CD1c-positive myeloid dendritic cell (primary cell): ENCODE measurements around the gene FXYD1.
A peak's percentile ranks its signal among the peaks of the same experiment; 100 is the strongest.
"Not testable (repeated sequence)": the region's sequence is repeated elsewhere in the genome, so short reads cannot be mapped to it uniquely, and the experiment has no call there.

Source experiments
- DNase-seq: peaks from one replicate; pipeline ENCODE4 v3.0.0-alpha.2; 2016; ENCODE audit errors: extremely low spot score

The FXYD1 gene

DNA sequence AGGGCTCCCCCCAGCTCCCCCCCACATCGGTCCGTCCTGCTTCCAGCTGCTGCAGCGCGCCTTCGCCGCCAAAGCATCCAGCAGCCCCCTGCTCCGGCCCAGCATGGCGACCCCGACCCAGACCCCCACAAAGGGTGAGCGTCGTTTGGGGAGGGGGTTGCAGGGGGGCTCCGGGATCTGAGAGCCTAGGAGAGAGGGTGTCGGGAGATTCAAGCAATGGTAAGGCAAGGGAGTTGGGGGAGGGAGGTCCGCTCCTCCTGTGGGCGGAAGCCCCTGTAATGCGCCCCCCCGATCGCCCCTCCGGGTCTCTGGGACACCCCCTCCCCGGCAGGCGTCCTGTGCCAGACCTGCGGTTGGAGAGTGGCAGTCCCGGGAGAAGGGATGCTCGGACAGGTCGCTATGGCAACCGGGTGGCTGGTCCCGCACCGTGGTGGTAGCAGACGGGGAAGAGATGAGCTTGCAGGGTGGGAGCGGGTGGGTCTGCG, 4.6 kb downstream of the FXYD1 start, which contains the start of gene FXYD7:
Gene FXYD7 (plus strand): TSS at position 25 of the 485 bp plus-strand sequence. CDS start 79 bp downstream, at position 104.
- no peak for DNase-seq

DNA sequence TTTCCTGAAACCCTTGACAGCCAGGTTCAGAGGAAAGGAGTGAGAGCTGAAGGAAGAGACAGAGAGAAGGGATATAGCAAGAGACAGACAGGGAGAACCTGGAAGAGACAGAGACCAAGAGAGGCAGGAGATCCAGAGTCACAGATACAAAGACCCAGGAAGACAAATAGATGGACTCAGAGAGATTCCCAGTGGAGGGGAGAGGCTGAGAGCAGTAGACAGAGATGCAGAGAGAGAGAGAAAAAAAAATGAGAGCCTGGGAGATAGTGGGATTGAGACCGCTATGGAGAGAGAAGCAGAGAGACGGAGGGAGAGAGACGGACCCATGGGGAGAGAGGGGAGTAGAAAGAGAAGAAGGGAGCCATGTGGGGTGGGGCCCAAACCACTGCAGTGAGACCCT, 5.2 kb downstream of the FXYD1 start:
- no peak for DNase-seq

DNA sequence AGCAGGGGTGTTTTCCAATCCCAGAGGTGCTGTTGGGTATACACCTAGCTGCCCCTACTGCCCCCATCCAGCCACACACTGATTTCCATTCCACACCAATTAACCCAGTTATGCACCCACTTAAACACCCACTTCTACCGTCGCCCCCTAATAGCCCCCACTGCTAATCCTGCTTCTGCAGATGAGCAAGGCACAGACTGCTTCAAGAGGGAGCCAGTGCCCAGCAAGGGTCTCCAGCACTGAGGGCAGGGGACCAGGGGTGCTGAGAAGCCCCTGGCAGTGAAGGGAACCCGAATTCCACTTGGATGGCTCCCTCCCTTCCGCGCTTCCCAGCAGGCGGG, 5.6 kb downstream of the FXYD1 start:
- no peak for DNase-seq

GRCh38 chr19:35144600-35145436, 6.2 kb downstream of the FXYD1 start:
- DNase-seq, result peak; percentile 33

DNA sequence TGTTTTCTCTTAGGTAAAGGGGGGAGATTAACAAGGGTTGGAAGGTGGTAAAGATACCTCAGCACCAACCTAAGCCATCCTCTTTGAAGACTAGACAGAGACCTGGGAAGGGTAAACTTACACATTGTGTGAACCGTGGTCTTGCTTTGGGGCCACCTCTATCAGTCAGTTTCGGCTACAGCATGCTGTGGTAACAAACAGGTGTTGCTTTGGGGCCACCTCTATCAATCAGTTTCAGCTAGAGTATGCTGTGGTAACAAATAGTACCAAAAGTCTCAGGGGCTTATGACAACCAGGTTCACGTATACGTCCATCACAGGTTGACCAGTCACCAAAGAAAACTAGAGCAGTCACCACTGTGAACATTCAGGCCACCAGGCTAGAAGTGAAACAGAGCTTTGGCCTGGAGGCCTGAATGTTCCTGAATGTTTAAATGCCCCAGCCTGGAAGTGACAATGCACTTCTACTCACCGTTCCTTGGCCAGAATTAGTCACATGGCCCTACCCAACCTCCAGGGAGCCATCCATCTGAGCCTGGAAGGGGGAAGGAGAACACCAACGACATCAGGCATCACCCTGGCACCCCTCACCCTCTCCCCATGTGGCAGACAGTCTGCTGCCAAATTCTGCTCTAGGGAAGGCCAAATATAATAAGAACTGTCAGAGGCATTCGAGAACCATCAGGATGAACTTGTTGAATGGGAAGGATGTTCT, 8.3 kb downstream of the FXYD1 start:
- DNase-seq, result peak; percentile 45

DNA sequence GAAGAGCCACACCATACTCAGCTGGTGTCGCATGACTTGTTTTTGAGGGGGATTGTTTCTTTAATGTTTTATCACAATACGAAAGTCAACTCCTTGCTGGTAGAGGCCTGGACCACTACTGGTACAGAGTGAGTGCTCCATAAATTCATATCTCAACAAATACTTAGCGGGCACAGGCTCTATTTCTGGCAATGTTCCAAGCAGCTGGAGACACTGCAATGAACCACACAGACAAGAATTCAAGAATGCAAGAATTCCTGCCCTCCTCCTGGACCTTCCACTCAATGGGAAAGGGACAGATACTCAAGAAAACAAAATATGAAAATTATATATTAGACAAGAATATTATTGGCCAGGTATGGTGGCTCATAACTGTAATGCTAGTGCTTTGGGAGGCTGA, 10.8 kb downstream of the FXYD1 start:
- DNase-seq, result no peak

- DNase-seq, result no peak
Observed at GRCh38 chr19:35150445-35150844, 11.8 kb downstream of the FXYD1 start.

DNA sequence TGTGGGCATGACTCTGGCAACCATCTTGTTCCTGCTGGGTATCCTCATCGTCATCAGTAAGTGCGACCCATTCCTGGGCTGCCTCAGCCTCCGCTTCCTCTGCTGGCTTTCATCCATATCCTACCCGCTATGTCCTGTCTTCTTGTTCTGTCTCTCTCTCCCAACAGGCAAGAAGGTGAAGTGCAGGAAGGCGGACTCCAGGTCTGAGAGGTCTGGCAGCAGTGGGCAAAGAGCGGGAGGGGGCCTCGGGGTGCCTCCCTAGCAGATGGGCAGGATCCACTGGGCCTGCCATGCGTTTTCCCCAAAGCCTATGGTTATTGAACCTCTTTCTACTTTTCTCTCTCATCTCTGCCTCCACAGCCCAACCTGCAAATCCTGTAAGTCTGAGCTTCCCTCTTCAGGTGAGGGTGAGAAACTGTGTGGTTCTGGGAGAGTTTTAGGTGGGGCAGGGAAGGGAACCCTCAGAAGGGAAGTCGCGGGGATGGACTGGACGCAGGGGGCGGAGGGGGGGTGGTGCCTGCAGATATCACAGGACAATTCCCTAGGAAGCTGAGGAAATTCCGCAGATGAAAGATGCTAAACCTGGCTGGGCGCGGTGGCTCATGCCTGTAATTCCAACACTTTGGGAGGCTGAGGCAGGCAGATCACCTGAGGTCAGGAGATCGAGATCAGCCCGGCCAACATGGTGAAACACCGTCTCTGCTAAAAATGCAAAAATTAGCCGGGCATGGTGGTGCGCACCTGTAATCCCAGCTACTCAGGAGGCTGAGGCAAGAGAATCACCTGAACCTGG, 12.8 kb downstream of the FXYD1 start:
- no peak for DNase-seq

- DNase-seq, result not testable (repeated sequence)
Observed at GRCh38 chr19:35153129-35153522, 14.5 kb downstream of the FXYD1 start.

- peak; percentile 52 for DNase-seq
Observed at GRCh38 chr19:35153701-35154524, 15.3 kb downstream of the FXYD1 start.

DNA sequence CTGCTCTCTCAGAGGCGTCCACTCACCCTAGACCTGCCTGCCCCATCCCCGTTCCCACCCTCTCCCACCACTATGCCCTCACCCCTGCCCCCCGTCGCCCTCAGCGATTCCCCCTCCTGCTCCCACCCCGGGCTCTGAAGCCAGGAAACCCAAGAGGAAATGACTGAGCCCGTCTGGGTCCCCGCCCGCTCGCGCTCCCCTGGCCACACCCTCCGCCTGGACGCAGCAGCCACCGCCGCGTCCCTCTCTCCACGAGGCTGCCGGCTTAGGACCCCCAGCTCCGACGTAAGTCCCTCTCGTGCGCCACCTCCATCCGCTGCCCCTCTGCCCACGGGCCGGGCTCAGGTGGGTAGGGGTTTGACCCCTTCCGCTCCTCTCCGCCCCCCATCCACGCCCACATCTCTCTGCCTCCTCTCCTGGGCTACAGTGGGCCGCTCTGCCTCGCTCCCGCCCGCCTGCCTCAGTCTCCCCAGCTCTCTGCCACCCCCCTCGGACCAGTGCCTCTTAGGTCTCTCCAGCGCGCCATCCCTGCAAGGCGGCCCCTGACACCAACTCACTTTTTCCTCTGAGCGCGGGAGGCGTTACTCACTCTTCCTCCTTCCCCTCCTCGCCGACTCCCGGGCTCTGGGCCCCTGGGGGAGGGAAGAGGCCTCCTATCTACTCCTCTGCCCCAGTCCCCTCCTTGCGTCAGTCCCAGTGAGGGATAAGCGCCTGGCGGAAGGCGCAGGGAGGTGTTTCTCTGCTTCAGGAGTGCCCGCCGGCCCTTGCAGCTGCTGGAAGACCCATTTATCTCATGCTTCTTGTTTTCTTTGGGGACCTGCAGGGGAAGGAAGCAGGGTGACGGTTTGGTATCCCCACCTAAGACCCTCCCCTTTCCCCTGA, 16.1 kb downstream of the FXYD1 start, which contains the start of gene FXYD5:
Gene FXYD5 (plus strand): TSS at position 211 of the 882 bp plus-strand sequence. CDS start 816 bp downstream, outside the sequence.
- DNase-seq, result peak; percentile 84

DNA sequence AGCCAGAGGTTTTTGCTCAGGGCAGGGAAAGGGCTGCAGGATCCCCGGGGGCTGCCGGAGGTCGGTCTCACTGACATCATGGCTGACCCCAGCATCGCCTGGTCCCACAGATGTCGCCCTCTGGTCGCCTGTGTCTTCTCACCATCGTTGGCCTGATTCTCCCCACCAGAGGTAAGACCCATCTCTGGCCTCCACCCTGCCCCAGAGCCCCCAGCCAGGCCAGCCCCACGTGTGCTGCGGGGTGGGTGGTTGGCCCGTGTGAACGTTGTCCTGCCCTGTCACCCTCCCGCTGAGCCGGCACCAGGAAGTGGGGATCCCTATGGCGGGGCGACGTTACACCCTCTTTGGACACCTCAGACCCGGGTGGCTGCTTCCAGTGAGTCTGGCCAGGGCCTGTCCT, 16.8 kb downstream of the FXYD1 start:
- DNase-seq, result peak; percentile 55

DNA sequence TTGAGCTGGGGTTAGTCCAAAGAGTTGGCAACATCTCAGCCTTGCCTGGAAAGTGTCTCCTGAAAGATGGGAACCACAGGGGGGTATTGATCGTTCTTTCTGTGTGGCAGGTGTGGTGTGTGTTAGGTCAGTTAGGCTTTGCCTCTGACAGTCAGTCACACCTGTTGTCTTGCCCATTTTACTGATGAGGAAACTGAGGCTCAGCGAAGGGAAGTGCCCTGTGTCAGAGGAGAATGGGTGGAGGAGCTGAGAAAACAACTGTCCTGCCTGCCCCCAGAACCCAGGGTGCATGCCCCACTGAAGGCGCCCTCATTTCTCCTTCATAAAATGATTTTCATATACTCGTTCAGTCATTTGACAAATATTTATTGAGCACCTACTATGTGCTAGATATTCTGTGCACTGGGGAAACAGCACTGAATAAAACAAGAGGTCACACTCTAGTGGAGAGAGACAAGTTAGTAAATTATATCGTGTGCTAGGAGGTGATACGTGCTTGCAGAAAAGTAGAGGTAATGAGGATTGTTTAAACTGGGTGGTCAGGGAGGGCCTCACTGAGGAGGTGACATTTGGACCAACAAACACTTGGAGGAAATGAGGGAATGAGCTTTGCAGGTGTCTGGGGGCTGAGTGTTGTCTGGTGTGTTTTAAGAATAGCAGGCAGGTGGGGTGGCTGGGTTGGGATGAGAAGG, 17.5 kb downstream of the FXYD1 start:
- no peak for DNase-seq

DNA sequence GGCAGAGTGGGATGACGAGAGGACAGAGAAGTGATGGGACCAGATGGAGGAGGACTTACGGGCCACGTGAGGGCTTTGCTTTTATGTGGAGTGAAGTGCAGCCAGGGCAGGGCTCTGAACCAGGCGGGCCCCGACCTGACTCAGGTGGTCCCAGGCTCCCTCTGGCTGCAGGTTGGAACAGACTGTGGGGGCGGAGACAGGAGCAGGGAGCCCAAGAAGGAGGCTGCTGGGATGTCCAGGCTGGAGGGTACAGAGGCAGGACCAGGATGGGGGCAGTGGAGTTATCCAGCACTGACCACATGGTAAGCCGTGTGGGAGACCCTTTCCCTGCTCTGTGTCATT, 18.0 kb downstream of the FXYD1 start:
- DNase-seq, result no peak

GRCh38 chr19:35157431-35157830, 18.8 kb downstream of the FXYD1 start:
- no peak for DNase-seq

DNA sequence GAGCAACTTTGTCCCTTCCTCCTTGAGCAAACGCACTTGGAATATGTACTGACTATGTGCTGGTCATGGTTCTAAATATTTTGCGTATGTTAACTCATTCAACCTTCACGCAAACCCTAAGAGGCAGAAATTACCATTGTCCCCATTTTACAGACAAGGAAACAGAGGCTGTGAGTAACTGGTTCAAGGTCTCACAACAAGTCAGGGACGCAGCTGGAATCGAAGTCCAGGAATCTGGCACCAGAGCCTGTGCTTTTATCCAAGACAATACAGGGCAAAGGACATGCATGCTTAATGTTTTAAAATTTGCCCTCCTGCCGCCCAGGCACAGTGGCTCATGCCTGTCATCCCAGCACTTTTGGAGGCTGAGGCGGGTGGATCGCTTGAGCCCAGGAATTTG, 21.0 kb downstream of the FXYD1 start:
- no peak for DNase-seq

- DNase-seq, result no peak
Observed at GRCh38 chr19:35160629-35161433, 22.2 kb downstream of the FXYD1 start.

GRCh38 chr19:35161434-35161743, 22.8 kb downstream of the FXYD1 start:
- DNase-seq, result no peak
